Measurements from ENCODE around the gene OR2A7.
"Not testable (repeated sequence)": the region's sequence is repeated elsewhere in the genome, so short reads cannot be mapped to it uniquely, and the experiment has no call there.

GRCh38 chr7:144238530-144239082 lies 26.0 kb downstream of the OR2A7 start:
- TF ChIP-seq EZH2 (IDR thresholded peaks at IDR 0.05; ENCODE audit: insufficient read depth, poor library complexity, severe bottlenecking); EZH2phosphoT487 (IDR thresholded peaks at IDR 0.05; ENCODE audit: insufficient read depth, low read depth): not testable (repeated sequence)

Measured in GM23248 (cell line).